DMS53 treated with DMSO at 0.1 percent for 48 hours (cell line): ENCODE data around the gene GALNTL6.
"Not testable (repeated sequence)": the region's sequence is repeated elsewhere in the genome, so short reads cannot be mapped to it uniquely, and the experiment has no call there.

Experiments used
- DNase-seq: peaks from one replicate; lab custom pipeline; 2025; ENCODE audit not compliant: unreplicated experiment; lab: John Stamatoyannopoulos, UW

GALNTL6 gene

GRCh38 chr4:172963498-172964294 lies 1150.5 kb downstream of the GALNTL6 start:
- no peak for DNase-seq

GRCh38 chr4:172970189-172970588 lies 1157.0 kb downstream of the GALNTL6 start:
- not testable (repeated sequence) for DNase-seq

GRCh38 chr4:172974586-172974985 lies 1161.4 kb downstream of the GALNTL6 start:
- DNase-seq: no peak

GRCh38 chr4:172975651-172976229 lies 1162.5 kb downstream of the GALNTL6 start:
- no peak for DNase-seq

- DNase-seq: not testable (repeated sequence)
Measured at GRCh38 chr4:172977491-172978041, 1164.4 kb downstream of the GALNTL6 start.

- DNase-seq: no peak
Measured at GRCh38 chr4:172978848-172979247, 1165.6 kb downstream of the GALNTL6 start.

GRCh38 chr4:172979332-172979731 lies 1166.1 kb downstream of the GALNTL6 start:
- no peak for DNase-seq

GRCh38 chr4:172980219-172980618 lies 1167.0 kb downstream of the GALNTL6 start:
- DNase-seq: no peak

GRCh38 chr4:172982151-172982590 lies 1169.0 kb downstream of the GALNTL6 start:
- DNase-seq: peak; percentile 37

- no peak for DNase-seq
Measured at GRCh38 chr4:172983014-172983413, 1169.8 kb downstream of the GALNTL6 start.

- DNase-seq: no peak
Measured at GRCh38 chr4:172983631-172984030, 1170.4 kb downstream of the GALNTL6 start.

GRCh38 chr4:172985552-172985951 lies 1172.3 kb downstream of the GALNTL6 start:
- DNase-seq: no peak

- no peak for DNase-seq
Measured at GRCh38 chr4:172986114-172986513, 1172.9 kb downstream of the GALNTL6 start.

- no peak for DNase-seq
Measured at GRCh38 chr4:172989984-172990820, 1177.0 kb downstream of the GALNTL6 start.

GRCh38 chr4:172992648-172993378 lies 1179.6 kb downstream of the GALNTL6 start:
- DNase-seq: no peak

- no peak for DNase-seq
Measured at GRCh38 chr4:172995161-172995560, 1182.0 kb downstream of the GALNTL6 start.

GRCh38 chr4:172995704-172996103 lies 1182.5 kb downstream of the GALNTL6 start:
- DNase-seq: no peak

GRCh38 chr4:172996571-172997216 lies 1183.5 kb downstream of the GALNTL6 start:
- DNase-seq: peak; percentile 22

GRCh38 chr4:172997217-172997609 lies 1184.0 kb downstream of the GALNTL6 start:
- no peak for DNase-seq

GRCh38 chr4:172997856-172998255 lies 1184.7 kb downstream of the GALNTL6 start:
- DNase-seq: no peak
